GM12878 (cell line): Measurements from ENCODE around the gene CCDC12. TPM values are rescaled to one million over a fixed set of nuclear protein-coding genes. Genes with fewer than 3 reads are reported as not detected.

Experiments
- ATAC-seq: fragments of 200-7000 bp; cut with Tn5 transposase; 3 replicates; pipeline ENCODE4 v1.9.1; 2020; ENCODE audit warnings: mild to moderate bottlenecking, moderate library complexity
- BruUV-seq: library from RNA; stranded (reverse); fragments of 400-500 nt; replicated peaks from 2 replicates; lab custom pipeline; 2021; lab: Mats Ljungman, UMichigan
- CTCF ChIA-PET: fragments of 300-600 bp; sonication (Branson Sonifier 250); formaldehyde crosslinking; extraction: SDS; loops from one replicate; lab custom pipeline; 2021; ENCODE audit warnings: inconsistent platforms; lab: Yijun Ruan, JAX
- POLR2A ChIA-PET: fragments of 350-600 bp; formaldehyde crosslinking; extraction: SDS; loops from one replicate; lab custom pipeline; 2021; ENCODE audit warnings: inconsistent platforms; lab: Charles Lee
- RAD21 ChIA-PET: fragments of 300-600 bp; sonication (Branson Sonifier 250); formaldehyde crosslinking; loops from one replicate; lab custom pipeline; 2023; ENCODE audit warnings: antibody characterized with exemption; ENCODE audit not compliant: unreplicated experiment; lab: Charles Lee
- SMC1A ChIA-PET: fragments of 300-600 bp; sonication (Branson Sonifier 250); formaldehyde crosslinking; loops from one replicate; lab custom pipeline; 2023; ENCODE audit not compliant: unreplicated experiment, uncharacterized antibody; lab: Charles Lee
- DNase-seq: peaks from one replicate; pipeline ENCODE4 v3.0.0-alpha.2; 2011; ENCODE audit warnings: low read depth, low spot score
- FAIRE-seq: peaks from 3 replicates; lab custom pipeline; 2011; peaks lifted over from hg19 to GRCh38; lab: Jason Lieb, UNC
- H2AFZ ChIP-seq: 2 replicates; pipeline ENCODE4 v1.6.0; 2011; ENCODE audit warnings: low read depth, low read length, control low read depth; ENCODE audit not compliant: control insufficient read depth
- H3K27ac ChIP-seq: 2 replicates; pipeline ENCODE4 v1.5.1; 2011; ENCODE audit warnings: control low read depth; ENCODE audit not compliant: control insufficient read depth, insufficient read depth
- H3K27me3 ChIP-seq, 2 experiments: replicated peaks in 1 of 2; 2 replicates each; pipeline versions ENCODE4 v1.6.0 to v1.6.1; 2011; ENCODE audit warnings: low read length in 1 of 2; ENCODE audit not compliant: control insufficient read depth in 2 of 2, insufficient read depth in 2 of 2
- H3K36me3 ChIP-seq, 2 experiments: 2 replicates each; pipeline ENCODE4 v1.5.1; 2011; ENCODE audit warnings: low read length in 1 of 2; ENCODE audit not compliant: control insufficient read depth in 2 of 2, insufficient read depth in 2 of 2
- H3K4me1 ChIP-seq: 2 replicates; pipeline ENCODE4 v1.6.1; 2011; ENCODE audit warnings: mild to moderate bottlenecking, low read length, moderate library complexity, mixed read lengths; ENCODE audit not compliant: control insufficient read depth, insufficient read depth
- H3K4me2 ChIP-seq: 2 replicates; pipeline ENCODE4 v1.6.0; 2011; ENCODE audit warnings: control low read depth; ENCODE audit not compliant: control insufficient read depth, insufficient read depth
- H3K4me3 ChIP-seq: fragments of 200-600 bp; sonication (generic); 2 replicates; pipeline ENCODE4 v1.5.1; 2016
- H3K79me2 ChIP-seq: 2 replicates; pipeline ENCODE4 v1.6.0; 2011; ENCODE audit warnings: low read length; ENCODE audit not compliant: control insufficient read depth, insufficient read depth
- H3K9ac ChIP-seq: 2 replicates; pipeline ENCODE4 v1.8.0; 2011; ENCODE audit warnings: low read length, control low read depth, mixed read lengths; ENCODE audit not compliant: control insufficient read depth, insufficient read depth
- H3K9me3 ChIP-seq: replicated peaks from 3 replicates; pipeline ENCODE4 v1.5.1; 2011; ENCODE audit warnings: mild to moderate bottlenecking, low read length; ENCODE audit not compliant: control insufficient read depth, insufficient read depth
- H4K20me1 ChIP-seq: 2 replicates; pipeline ENCODE4 v1.6.0; 2011; ENCODE audit not compliant: control insufficient read depth, insufficient read depth
- ATF2 ChIP-seq: IDR thresholded peaks from 2 replicates; pipeline ENCODE4 v1.6.1; 2012; ENCODE audit warnings: low read length, inconsistent platforms
- ATF7 ChIP-seq: fragments of 450-650 bp; IDR thresholded peaks from 2 replicates; pipeline ENCODE4 v1.6.1; 2016; ENCODE audit warnings: low read depth, mild to moderate bottlenecking
- CBX5 ChIP-seq: sonication (generic); IDR thresholded peaks from 2 replicates; pipeline ENCODE4 v1.6.1; 2016; ENCODE audit warnings: low read depth, moderate library complexity, mild to moderate bottlenecking, inconsistent platforms
- E2F4 ChIP-seq: IDR thresholded peaks from 2 replicates; pipeline ENCODE4 v1.6.1; 2012; ENCODE audit warnings: low read depth, low read length, improper control_type of control experiment
- E2F8 ChIP-seq: fragments of 450-650 bp; IDR thresholded peaks from 2 replicates; pipeline ENCODE4 v1.6.1; 2018; ENCODE audit warnings: mild to moderate bottlenecking, low read depth, moderate library complexity; ENCODE audit not compliant: partially characterized antibody
- FOXM1 ChIP-seq: IDR thresholded peaks from 2 replicates; pipeline ENCODE4 v1.6.1; 2012; ENCODE audit warnings: low read depth, mild to moderate bottlenecking, inconsistent platforms, low read length, moderate library complexity
- HDAC2 ChIP-seq: fragments of 200-600 bp; sonication (generic); IDR thresholded peaks from 2 replicates; pipeline ENCODE4 v1.6.1; 2017
- LARP7 ChIP-seq: fragments of 450-650 bp; IDR thresholded peaks from 2 replicates; pipeline ENCODE4 v1.6.1; 2017; ENCODE audit warnings: mild to moderate bottlenecking
- POLR2AphosphoS2 ChIP-seq: IDR thresholded peaks from 2 replicates; pipeline ENCODE4 v1.6.1; 2011; ENCODE audit warnings: low read depth, mild to moderate bottlenecking, low read length, improper control_type of control experiment, moderate library complexity
- RELA ChIP-seq: fragments of 450-650 bp; IDR thresholded peaks from 2 replicates; pipeline ENCODE4 v1.8.0; 2014; ENCODE audit warnings: borderline replicate concordance; ENCODE audit not compliant: partially characterized antibody
- SMAD1 ChIP-seq: fragments of 450-650 bp; IDR thresholded peaks from 2 replicates; pipeline ENCODE4 v1.6.1; 2018; ENCODE audit warnings: mild to moderate bottlenecking, low read depth; ENCODE audit not compliant: partially characterized antibody
- SREBF2 ChIP-seq: IDR thresholded peaks from 2 replicates; pipeline ENCODE4 v1.6.1; 2012; ENCODE audit warnings: mild to moderate bottlenecking, low read length
- ZBTB40 ChIP-seq: fragments of 450-650 bp; IDR thresholded peaks from 2 replicates; pipeline ENCODE4 v1.6.1; 2016; ENCODE audit warnings: mild to moderate bottlenecking, moderate library complexity, borderline replicate concordance
- WGBS: methylation state at CpG from one replicate; pipeline ENCODE4 v1.1.6; 2016; ENCODE audit warnings: low lambda C conversion rate; ENCODE audit not compliant: insufficient replicate concordance, insufficient coverage; ENCODE audit errors: missing lambda C conversion rate; 5-methylcytosine and 5-hydroxymethylcytosine counted together
- in situ Hi-C: fragments of 300-500 bp; cut with MboI; formaldehyde crosslinking; loops from 9 replicates; pipeline ENCODE4 v1.14.3; 2018; ENCODE audit warnings: mixed read lengths
- intact Hi-C: fragments of 100-400 bp; cut with micrococcal nuclease; formaldehyde crosslinking; loops from one replicate; pipeline ENCODE4 v1.14.2; 2022; ENCODE audit not compliant: unreplicated experiment
- polyA plus RNA-seq, 11 experiments: library from polyadenylated mRNA; depleted of rRNA in 4 of 11; unstranded in 6 of 11; stranded (reverse) in 5 of 11; fragments of >200 nt; fragmentation: Nextera tagmentation in 4 of 11; fragmentation: Illumina TruSeq in 1 of 11; extraction: Ambion mirVana in 4 of 11; extraction: Trizol in 1 of 11; gene quantifications; 1 replicate in 1 of 11; 2 replicates in 10 of 11; pipeline versions ENCODE4 v1.2.1 to v1.2.3, GENCODE V29; 2011 to 2016; ENCODE audit warnings: inconsistent platforms in 2 of 11, missing spikeins in 2 of 11, low read depth in 1 of 11
- total RNA-seq, 4 experiments: library from RNA; depleted of rRNA in 3 of 4; stranded (reverse); fragments of >200 nt in 3 of 4; fragmentation: Illumina TruSeq in 1 of 4; extraction: Trizol in 1 of 4; gene quantifications; 2 replicates each; pipeline versions ENCODE4 v1.2.1 to v1.2.3, GENCODE V29; 2013 to 2021

CCDC12 gene
- total and polyA plus RNA-seq, 10 of the 15 experiments (the other 5 are each of a cell fraction or from before 2014, with no cell fraction given) = 9.2 to 91.4 (median 61.3) TPM

- intact Hi-C loops = no loop called here
- no peaks in the 10 kb centered on the region for H3K9me3 ChIP-seq
- BruUV-seq = no TSS peak
- in situ Hi-C loops = no loop called here
- ChIA-PET POLR2A (interaction anchor here (0.9 to 2.7 kb wide), 5 partner anchors 9 to 43 kb away, joined by 3 to 19 read pairs (median 6); partner anchors contain the start of gene NBEAL2), CTCF (no interaction called here), SMC1A (interaction anchor here (1.8 to 3.0 kb wide), 4 partner anchors 13 to 45 kb away, joined by 5 to 27 read pairs (median 10); no protein-coding TSS in a partner anchor), RAD21 (interaction anchor here (0.9 to 1.4 kb wide), 4 partner anchors 11 to 38 kb away, joined by 3 to 5 read pairs (median 4); no protein-coding TSS in a partner anchor)
- H4K20me1 ChIP-seq = peaks cover 12% of the 10 kb centered on the region
- peak overlapping the region; percentile 33; the same call in 1 of the 2 replicates for H3K4me3 ChIP-seq
- peaks cover 96% of the 10 kb centered on the region for H3K79me2 ChIP-seq
- peaks cover 9 to 12% of the 10 kb centered on the region in 2 experiments; a peak in 3 of 4 replicates for H3K36me3 ChIP-seq
- no peak for DNase-seq
- no peak for ATAC-seq
- no peak overlapping the region for H2AFZ ChIP-seq
- 32% methylated on average over 6 of the region's 6 CpGs for WGBS
- no peak for FAIRE-seq
- H3K4me1 ChIP-seq = peaks cover 42% of the 10 kb centered on the region
- peak overlapping the region; percentile 41 for H3K27ac ChIP-seq
- no peaks in the 10 kb centered on the region for H3K27me3 ChIP-seq
- peak overlapping the region; percentile 66 for H3K4me2 ChIP-seq
- peak overlapping the region; percentile 9; the same call in 1 of the 2 replicates for H3K9ac ChIP-seq
- TF ChIP-seq SMAD1 (no peak), ZBTB40 (no peak), ATF2 (no peak), POLR2AphosphoS2 (no peak), E2F8 (no peak), E2F4 (no peak), ATF7 (no peak), LARP7 (no peak), SREBF2 (no peak), FOXM1 (no peak), CBX5 (no peak), HDAC2 (no peak), RELA (no peak)
These were observed 5.4 kb downstream of the CCDC12 start for GRCh38 chr3:46971151-46971550.
